ENCODE results near the gene KRT86.

GRCh38 chr12:52228931-52229330 is 45.5 kb upstream of the KRT86 start:
- no peak for TF ChIP-seq POLR2AphosphoS5 (IDR thresholded peaks at IDR 0.05)
- TF ChIP-seq CTCF (IDR thresholded peaks at IDR 0.05) = no peak
- TF ChIP-seq EP300 (IDR thresholded peaks at IDR 0.05) = no peak

Measured in gastroesophageal sphincter (tissue), 3 donors.